Measurements from ENCODE around the gene AGBL1.
"Not testable (repeated sequence)": the region's sequence is repeated elsewhere in the genome, so short reads cannot be mapped to it uniquely, and the experiment has no call there.

Gene AGBL1

DNA sequence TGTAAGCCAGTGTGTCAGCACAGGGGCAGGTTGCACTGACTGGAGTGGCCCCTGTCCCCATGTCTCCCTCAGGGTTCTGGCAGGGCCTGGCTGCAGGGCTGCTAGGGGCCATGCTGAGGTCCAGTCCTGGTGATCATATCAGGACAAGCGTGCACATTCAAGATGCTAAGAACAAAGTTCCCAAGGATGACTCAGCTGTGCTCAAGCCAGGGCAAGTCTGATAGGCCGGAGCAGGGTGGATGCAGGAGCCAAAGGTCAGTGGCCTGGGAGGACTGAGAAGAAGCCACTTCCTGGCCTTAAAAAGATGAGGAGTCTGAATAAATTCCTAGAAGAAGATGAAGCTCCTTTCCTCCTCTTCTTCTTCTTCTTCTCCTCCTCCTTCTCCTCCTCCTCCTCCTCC is 353.2 kb downstream of the AGBL1 start:
- no peak overlapping the region for H3K4me3 ChIP-seq (ENCODE audit: low read length)
- DNase-seq (ENCODE audit: low read depth, low spot score), result no peak

- H3K4me3 ChIP-seq (ENCODE audit: low read length), result no peak overlapping the region
- DNase-seq (ENCODE audit: low read depth, low spot score), result no peak
Measured at GRCh38 chr15:86433983-86434382, 354.3 kb downstream of the AGBL1 start.

GRCh38 chr15:86439614-86440013 is 359.9 kb downstream of the AGBL1 start:
- no peak for DNase-seq (ENCODE audit: low read depth, low spot score)
- no peak overlapping the region for H3K4me3 ChIP-seq (ENCODE audit: low read length)

- DNase-seq (ENCODE audit: low read depth, low spot score), result no peak
- no peak overlapping the region for H3K4me3 ChIP-seq (ENCODE audit: low read length)
Measured at GRCh38 chr15:86444527-86444926, 364.9 kb downstream of the AGBL1 start.

- DNase-seq (ENCODE audit: low read depth, low spot score), result no peak
- H3K4me3 ChIP-seq (ENCODE audit: low read length), result no peak overlapping the region
Measured at GRCh38 chr15:86445579-86446252, 366.0 kb downstream of the AGBL1 start.

GRCh38 chr15:86446253-86446640 is 366.6 kb downstream of the AGBL1 start:
- no peak overlapping the region for H3K4me3 ChIP-seq (ENCODE audit: low read length)
- DNase-seq (ENCODE audit: low read depth, low spot score), result no peak

DNA sequence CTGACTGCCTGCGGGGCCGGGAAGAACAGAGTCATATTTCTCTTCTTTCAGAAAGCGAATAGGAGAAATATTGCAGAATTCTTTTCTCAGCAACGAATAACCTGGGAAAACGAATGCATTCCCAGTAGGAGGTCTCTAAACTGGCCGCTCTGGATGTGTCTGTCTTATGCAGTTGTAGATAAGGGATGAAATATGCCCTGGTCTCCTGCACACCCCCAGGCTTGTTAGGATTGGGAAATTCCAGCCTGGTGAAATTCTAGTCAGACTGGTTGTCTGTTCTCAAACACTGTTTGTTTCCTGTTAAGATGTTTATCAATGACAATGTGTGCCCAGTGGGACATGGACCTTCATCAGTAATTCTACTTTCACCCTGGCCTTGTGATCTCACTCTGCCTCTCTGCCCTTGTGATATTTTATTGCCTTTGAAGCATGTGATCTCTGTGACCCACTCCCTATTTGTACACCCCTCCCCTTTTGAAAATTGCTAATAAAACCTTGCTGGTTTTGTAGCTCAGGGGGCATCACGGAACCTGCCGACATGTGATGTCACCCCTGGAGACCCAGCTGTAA is 385.9 kb downstream of the AGBL1 start:
- H3K4me3 ChIP-seq (ENCODE audit: low read length); DNase-seq (ENCODE audit: low read depth, low spot score): not testable (repeated sequence)

- DNase-seq (ENCODE audit: low read depth, low spot score), result no peak
- H3K4me3 ChIP-seq (ENCODE audit: low read length), result no peak overlapping the region
Measured at GRCh38 chr15:86481720-86482119, 402.0 kb downstream of the AGBL1 start.

DNA sequence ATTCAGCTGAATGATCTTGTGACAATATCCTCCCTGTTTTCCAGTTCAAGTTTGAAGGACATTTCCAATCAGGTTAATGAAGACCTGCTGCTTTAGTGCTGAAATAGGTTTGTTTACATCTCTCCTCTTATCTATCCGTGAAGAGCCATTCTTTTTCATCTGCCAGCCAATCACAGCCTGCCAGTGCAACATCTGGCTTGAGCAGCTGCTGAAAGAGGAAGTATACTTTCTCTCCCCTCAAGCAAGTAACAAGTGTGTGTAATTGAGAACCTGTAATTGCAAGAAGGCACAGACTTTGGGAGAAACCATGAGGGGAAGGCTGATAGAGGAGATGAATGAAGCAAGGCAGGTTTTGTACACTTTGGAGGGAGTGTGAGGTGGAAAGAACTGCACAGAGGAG is 404.3 kb downstream of the AGBL1 start:
- DNase-seq (ENCODE audit: low read depth, low spot score), result peak; percentile 9
- H3K4me3 ChIP-seq (ENCODE audit: low read length), result no peak overlapping the region

- H3K4me3 ChIP-seq (ENCODE audit: low read length), result no peak overlapping the region
- DNase-seq (ENCODE audit: low read depth, low spot score), result no peak
Measured at GRCh38 chr15:86488046-86488445, 408.4 kb downstream of the AGBL1 start.

DNA sequence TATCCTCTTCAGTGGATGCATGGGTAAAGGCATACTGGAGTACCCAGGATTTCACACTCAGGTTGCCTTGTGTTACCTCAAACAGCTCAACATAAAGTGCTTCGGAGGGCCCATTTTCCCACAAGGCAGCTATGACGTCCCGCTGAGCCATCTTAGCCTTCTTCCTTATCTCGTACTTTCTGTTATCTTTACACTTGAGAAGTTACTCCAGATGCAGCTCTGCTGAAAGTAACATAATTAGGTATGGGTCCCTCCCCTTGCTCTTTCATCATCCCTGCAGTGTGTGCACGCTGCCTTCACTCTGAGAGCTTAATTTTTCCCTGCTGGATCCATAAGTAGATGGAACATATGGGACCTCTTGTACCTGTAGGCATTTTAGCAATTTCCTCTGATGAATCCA is 410.3 kb downstream of the AGBL1 start:
- DNase-seq (ENCODE audit: low read depth, low spot score), result no peak
- H3K4me3 ChIP-seq (ENCODE audit: low read length), result no peak overlapping the region

GRCh38 chr15:86491118-86491517 is 411.4 kb downstream of the AGBL1 start:
- H3K4me3 ChIP-seq (ENCODE audit: low read length), result no peak overlapping the region
- no peak for DNase-seq (ENCODE audit: low read depth, low spot score)

DNA sequence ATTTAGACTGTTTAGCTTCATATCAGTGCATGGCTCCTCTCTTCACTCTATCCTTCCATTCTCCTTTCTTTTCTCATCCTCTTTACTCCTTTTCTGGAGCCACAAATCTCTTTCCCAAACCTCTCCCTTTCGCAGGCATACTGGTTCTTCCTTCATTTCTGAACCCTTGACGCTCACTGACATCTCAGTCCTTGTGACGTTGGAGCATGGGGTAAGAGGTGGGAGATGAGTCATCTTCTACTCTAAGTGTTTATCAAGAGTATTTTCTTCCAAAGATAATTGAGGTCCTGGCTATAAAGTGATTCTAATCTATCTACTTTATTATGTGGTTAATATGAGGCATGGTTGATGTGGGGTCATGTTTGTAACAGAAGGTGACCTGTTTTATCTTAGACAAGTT is 414.2 kb downstream of the AGBL1 start:
- no peak overlapping the region for H3K4me3 ChIP-seq (ENCODE audit: low read length)
- DNase-seq (ENCODE audit: low read depth, low spot score), result no peak

DNA sequence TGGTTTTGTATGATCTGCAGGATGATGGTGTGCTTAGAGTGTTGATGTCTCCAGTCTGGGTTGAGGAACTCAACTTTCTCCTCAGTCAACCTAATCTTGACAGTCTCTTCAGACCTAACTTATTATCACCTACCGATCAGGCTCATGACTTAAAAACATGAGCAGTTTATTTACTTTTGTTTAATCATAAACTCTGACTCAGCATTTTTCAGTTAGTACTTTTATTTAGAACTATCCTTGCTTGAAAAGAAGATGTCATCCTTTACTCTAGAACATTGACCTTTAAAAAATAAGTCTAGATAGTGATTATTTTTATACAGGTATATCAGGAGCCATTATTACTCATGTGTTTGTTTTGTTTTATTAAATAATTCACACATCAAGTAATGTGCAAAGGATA is 414.8 kb downstream of the AGBL1 start:
- no peak overlapping the region for H3K4me3 ChIP-seq (ENCODE audit: low read length)
- no peak for DNase-seq (ENCODE audit: low read depth, low spot score)

GRCh38 chr15:86502301-86502700 is 422.6 kb downstream of the AGBL1 start:
- DNase-seq (ENCODE audit: low read depth, low spot score), result no peak
- H3K4me3 ChIP-seq (ENCODE audit: low read length), result no peak overlapping the region

GRCh38 chr15:86505951-86506350 is 426.3 kb downstream of the AGBL1 start:
- DNase-seq (ENCODE audit: low read depth, low spot score), result no peak
- no peak overlapping the region for H3K4me3 ChIP-seq (ENCODE audit: low read length)

DNA sequence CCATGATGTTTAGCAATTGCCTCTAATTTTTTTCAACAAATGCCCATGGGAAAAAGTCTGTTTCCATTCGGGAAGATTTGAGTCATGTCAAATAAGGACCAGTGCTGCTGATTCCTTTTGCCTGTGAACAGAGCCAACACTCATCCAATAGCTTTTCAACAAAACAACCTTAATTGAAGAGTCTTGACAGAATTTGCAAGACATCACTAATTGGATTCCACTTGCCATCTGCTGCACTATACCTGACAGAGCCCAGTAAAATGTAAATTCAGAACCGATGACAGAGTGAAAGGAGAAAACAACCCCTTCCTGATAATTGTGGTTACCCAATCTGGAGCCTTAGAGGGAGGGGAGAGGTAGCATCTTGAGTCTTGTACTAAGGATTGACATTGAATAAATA is 426.7 kb downstream of the AGBL1 start:
- no peak for DNase-seq (ENCODE audit: low read depth, low spot score)
- no peak overlapping the region for H3K4me3 ChIP-seq (ENCODE audit: low read length)

DNA sequence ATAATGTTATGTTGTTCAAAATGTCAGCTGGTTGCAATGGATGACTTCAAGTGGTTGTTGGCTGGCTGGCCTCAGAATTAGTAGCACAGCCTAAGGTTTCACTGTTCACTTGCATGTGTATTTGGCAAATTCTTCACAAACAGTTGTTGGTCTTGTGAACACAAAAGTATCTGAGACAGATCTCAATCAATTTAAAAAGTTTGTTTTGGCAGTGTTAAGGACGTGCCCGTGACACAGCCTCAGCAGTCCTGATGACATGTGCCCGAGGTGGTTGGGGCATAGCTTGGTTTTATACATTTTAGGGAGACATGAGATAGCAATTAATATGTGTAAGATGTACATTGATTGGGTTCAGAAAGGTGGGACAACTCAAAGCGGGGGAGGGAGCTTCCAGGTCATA is 436.0 kb downstream of the AGBL1 start:
- DNase-seq (ENCODE audit: low read depth, low spot score), result no peak
- no peak overlapping the region for H3K4me3 ChIP-seq (ENCODE audit: low read length)

DNA sequence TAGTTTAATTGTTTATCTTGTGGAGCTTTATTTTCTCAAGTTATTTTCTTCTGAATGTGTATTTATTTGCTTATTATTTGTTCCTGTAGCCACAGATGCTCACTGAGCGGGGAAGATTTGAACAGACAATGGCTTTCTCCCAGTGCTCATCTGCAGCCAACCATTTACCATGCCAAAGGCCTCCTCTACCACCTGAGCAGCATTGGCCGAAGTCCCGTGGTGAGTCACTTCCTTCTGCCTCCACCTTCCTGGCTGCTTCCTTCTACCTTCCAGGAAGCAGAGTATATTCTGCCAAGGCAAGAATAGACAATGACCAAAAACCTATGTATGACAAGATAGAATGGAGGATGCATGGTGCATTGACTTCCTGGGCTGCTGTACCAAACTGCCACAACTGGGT is 443.1 kb downstream of the AGBL1 start:
- DNase-seq (ENCODE audit: low read depth, low spot score), result no peak
- H3K4me3 ChIP-seq (ENCODE audit: low read length), result no peak overlapping the region

DNA sequence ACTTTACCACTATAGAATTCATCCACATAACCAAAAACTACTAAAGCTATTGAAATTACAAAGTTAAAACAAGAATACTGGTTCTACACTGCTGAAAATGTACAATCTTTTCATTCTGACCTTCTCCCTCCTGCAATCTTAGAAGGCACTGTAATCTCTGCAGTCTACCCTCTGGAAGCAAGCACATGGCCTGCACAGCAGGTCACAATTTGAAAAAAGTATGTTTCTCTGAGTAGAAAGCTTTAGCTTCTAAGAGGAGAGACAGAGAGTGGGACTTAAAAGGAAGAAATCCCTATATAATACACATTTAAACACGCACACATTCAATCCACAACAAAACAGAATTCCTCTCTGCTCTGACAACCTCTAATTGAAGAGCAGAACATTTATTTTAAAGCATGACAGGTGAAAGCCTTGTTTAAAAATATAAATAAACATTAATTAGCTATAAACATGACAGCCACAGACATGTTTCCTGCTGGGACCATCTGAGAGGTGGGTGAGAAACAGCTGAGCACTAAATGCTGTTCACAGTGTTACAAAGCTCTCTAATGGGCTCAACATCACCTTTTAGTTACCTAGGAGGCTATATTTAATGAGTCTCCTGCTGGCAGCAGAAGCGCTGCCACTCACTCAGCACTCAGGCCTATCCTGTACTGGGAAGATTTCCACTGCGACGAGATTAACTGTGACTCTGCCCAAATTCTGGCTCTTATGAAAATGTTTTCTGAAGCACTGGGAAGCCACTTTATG is 447.4 kb downstream of the AGBL1 start:
- no peak overlapping the region for H3K4me3 ChIP-seq (ENCODE audit: low read length)
- DNase-seq (ENCODE audit: low read depth, low spot score), result no peak

DNA sequence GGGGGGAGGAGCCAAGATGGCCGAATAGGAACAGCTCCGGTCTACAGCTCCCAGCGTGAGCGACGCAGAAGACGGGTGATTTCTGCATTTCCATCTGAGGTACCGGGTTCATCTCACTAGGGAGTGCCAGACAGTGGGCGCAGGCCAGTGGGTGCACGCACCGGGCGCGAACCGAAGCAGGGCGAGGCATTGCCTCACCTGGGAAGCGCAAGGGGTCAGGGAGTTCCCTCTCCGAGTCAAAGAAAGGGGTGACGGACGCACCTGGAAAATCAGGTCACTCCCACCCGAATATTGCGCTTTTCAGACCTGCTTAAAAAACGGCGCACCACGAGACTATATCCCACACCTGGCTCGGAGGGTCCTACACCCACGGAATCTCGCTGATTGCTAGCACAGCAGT is 448.4 kb downstream of the AGBL1 start:
- not testable (repeated sequence) for DNase-seq (ENCODE audit: low read depth, low spot score); H3K4me3 ChIP-seq (ENCODE audit: low read length)

All from Jurkat, Clone E6-1 (cell line).